OCI-LY1 (cell line): ENCODE data around the gene ERBB2.

Experiments
- EZH2 ChIP-seq: fragments of 200-600 bp; sonication (generic), shearing (Covaris generic); IDR thresholded peaks from 2 replicates; pipeline ENCODE4 v1.8.0; 2017; ENCODE audit warnings: borderline replicate concordance, mixed run types, mild to moderate bottlenecking, antibody characterized with exemption, low read length, moderate library complexity, mixed read lengths
- TF ChIP-seq, protein P1 (sequence below): fragments of 200-600 bp; sonication (generic), shearing (Covaris generic); IDR thresholded peaks from 2 replicates; pipeline ENCODE4 v1.5.1; 2017; ENCODE audit warnings: mild to moderate bottlenecking, antibody characterized with exemption, low read length, moderate library complexity, mixed read lengths

DNA sequence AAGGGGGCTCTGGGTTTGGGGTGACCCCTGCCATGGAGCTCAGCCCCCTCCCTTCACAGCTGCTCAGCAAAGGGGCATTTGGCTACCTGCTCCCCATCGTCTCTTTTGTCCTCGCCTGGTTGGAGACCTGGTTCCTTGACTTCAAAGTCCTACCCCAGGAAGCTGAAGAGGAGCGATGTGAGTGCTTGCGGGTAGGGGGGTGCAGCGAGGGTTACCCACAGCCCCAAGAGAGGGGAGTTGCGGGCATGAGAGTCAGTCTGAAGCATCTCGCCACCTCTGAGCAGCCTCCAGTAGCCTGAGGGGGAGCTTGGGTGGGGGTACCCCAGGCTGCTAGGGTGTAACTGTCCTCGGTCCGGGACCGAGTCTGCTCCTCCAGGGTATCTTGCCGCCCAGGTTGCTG, 41.5 kb upstream of the ERBB2 start:
- TF ChIP-seq, protein P1, sequence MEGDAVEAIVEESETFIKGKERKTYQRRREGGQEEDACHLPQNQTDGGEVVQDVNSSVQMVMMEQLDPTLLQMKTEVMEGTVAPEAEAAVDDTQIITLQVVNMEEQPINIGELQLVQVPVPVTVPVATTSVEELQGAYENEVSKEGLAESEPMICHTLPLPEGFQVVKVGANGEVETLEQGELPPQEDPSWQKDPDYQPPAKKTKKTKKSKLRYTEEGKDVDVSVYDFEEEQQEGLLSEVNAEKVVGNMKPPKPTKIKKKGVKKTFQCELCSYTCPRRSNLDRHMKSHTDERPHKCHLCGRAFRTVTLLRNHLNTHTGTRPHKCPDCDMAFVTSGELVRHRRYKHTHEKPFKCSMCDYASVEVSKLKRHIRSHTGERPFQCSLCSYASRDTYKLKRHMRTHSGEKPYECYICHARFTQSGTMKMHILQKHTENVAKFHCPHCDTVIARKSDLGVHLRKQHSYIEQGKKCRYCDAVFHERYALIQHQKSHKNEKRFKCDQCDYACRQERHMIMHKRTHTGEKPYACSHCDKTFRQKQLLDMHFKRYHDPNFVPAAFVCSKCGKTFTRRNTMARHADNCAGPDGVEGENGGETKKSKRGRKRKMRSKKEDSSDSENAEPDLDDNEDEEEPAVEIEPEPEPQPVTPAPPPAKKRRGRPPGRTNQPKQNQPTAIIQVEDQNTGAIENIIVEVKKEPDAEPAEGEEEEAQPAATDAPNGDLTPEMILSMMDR: no peak
- TF ChIP-seq EZH2: no peak
